IMR-90 (cell line): ENCODE results near the gene HBZ. TPM values are rescaled to one million over a fixed set of nuclear protein-coding genes. Genes with fewer than 3 reads are reported as not detected.

ENCODE experiments used
- ATAC-seq: fragments of 200-7000 bp; cut with Tn5 transposase; 2 replicates; pipeline ENCODE4 v1.9.1; 2020; ENCODE audit warnings: low read depth, mild to moderate bottlenecking, moderate library complexity
- BruUV-seq: library from RNA; stranded (reverse); fragments of 400-500 nt; replicated peaks from 2 replicates; lab custom pipeline; 2021; lab: Mats Ljungman, UMichigan
- CTCF ChIA-PET: fragments of 300-600 bp; formaldehyde crosslinking; extraction: SDS; loops from one replicate; lab custom pipeline; 2021; ENCODE audit warnings: antibody characterized with exemption; lab: Yijun Ruan, JAX
- POLR2A ChIA-PET: fragments of 300-600 bp; sonication (Branson Sonifier 250); formaldehyde crosslinking; loops from one replicate; lab custom pipeline; 2022; ENCODE audit warnings: antibody characterized with exemption; ENCODE audit not compliant: unreplicated experiment; lab: Charles Lee
- DNase-seq: peaks from one replicate; pipeline ENCODE4 v3.0.0; 2013
- H2AFZ ChIP-seq: replicated peaks from 2 replicates; pipeline ENCODE3; 2013; ENCODE audit warnings: low read length, mild to moderate bottlenecking; ENCODE audit not compliant: poor library complexity
- H2AK5ac ChIP-seq: 2 replicates; pipeline ENCODE4 v1.6.1; 2013; ENCODE audit warnings: low read depth, low read length, inconsistent platforms
- H2AK9ac ChIP-seq: replicated peaks from 2 replicates; pipeline ENCODE3; 2013; ENCODE audit warnings: mild to moderate bottlenecking, low read depth, low read length, moderate library complexity; ENCODE audit not compliant: poor library complexity
- H2BK120ac ChIP-seq: 2 replicates; pipeline ENCODE4 v1.6.1; 2013; ENCODE audit warnings: low read depth, low read length, inconsistent platforms
- H2BK15ac ChIP-seq: 3 replicates; pipeline ENCODE4 v1.6.1; 2013; ENCODE audit warnings: low read depth, low read length, inconsistent platforms
- H2BK20ac ChIP-seq: 2 replicates; pipeline ENCODE4 v1.6.1; 2013; ENCODE audit warnings: low read depth, mild to moderate bottlenecking, inconsistent platforms, low read length, moderate library complexity
- H2BK5ac ChIP-seq: 2 replicates; pipeline ENCODE4 v1.6.1; 2013; ENCODE audit warnings: mild to moderate bottlenecking, low read depth, low read length, inconsistent platforms; ENCODE audit not compliant: poor library complexity, severe bottlenecking
- H3K14ac ChIP-seq: replicated peaks from 2 replicates; pipeline ENCODE4 v1.6.1; 2013; ENCODE audit warnings: low read depth, low read length, inconsistent platforms
- H3K18ac ChIP-seq: 2 replicates; pipeline ENCODE4 v1.6.1; 2013; ENCODE audit warnings: low read depth, low read length, control low read depth
- H3K23ac ChIP-seq: 2 replicates; pipeline ENCODE4 v1.6.1; 2013; ENCODE audit warnings: low read depth, low read length, inconsistent platforms
- H3K27ac ChIP-seq: 2 replicates; pipeline ENCODE4 v1.5.1; 2013; ENCODE audit warnings: mild to moderate bottlenecking, control low read depth, low read length; ENCODE audit not compliant: insufficient read depth
- H3K27me3 ChIP-seq: 2 replicates; pipeline ENCODE4 v1.6.1; 2013; ENCODE audit warnings: low read length; ENCODE audit not compliant: control insufficient read depth, insufficient read depth
- H3K36me3 ChIP-seq: 2 replicates; pipeline ENCODE4 v1.6.1; 2013; ENCODE audit warnings: low read length, mixed read lengths; ENCODE audit not compliant: control insufficient read depth, insufficient read depth
- H3K4ac ChIP-seq: 2 replicates; pipeline ENCODE4 v1.6.1; 2013; ENCODE audit warnings: low read depth, low read length, inconsistent platforms
- H3K4me1 ChIP-seq: 2 replicates; pipeline ENCODE4 v1.6.1; 2013; ENCODE audit warnings: low read length, mixed read lengths; ENCODE audit not compliant: control insufficient read depth, insufficient read depth
- H3K4me2 ChIP-seq: 2 replicates; pipeline ENCODE4 v1.6.1; 2013; ENCODE audit warnings: low read depth, mild to moderate bottlenecking, control low read depth, low read length, moderate library complexity
- H3K4me3 ChIP-seq: 2 replicates; pipeline ENCODE4 v1.5.1; 2013; ENCODE audit warnings: low read depth, mild to moderate bottlenecking, control low read depth, low read length, moderate library complexity; ENCODE audit not compliant: insufficient read depth
- H3K56ac ChIP-seq: 2 replicates; pipeline ENCODE4 v1.6.1; 2013; ENCODE audit warnings: low read length, inconsistent platforms; ENCODE audit not compliant: insufficient read depth; ENCODE audit errors: extremely low read depth
- H3K79me1 ChIP-seq, 2 experiments: 2 replicates each; pipeline ENCODE4 v1.6.1; 2013; ENCODE audit warnings: low read length in 2 of 2, inconsistent platforms in 1 of 2, low read depth in 1 of 2
- H3K9ac ChIP-seq: 2 replicates; pipeline ENCODE4 v1.6.1; 2013; ENCODE audit warnings: low read depth, low read length, control low read depth
- H3K9me1 ChIP-seq: 2 replicates; pipeline ENCODE4 v1.6.1; 2013; ENCODE audit warnings: low read length, inconsistent platforms; ENCODE audit not compliant: insufficient read depth
- H3K9me3 ChIP-seq: 2 replicates; pipeline ENCODE4 v1.6.1; 2013; ENCODE audit warnings: low read length; ENCODE audit not compliant: control insufficient read depth, insufficient read depth
- H4K20me1 ChIP-seq: 2 replicates; pipeline ENCODE4 v1.6.1; 2013; ENCODE audit warnings: low read length, inconsistent platforms; ENCODE audit not compliant: insufficient read depth
- H4K5ac ChIP-seq: 2 replicates; pipeline ENCODE4 v1.6.1; 2013; ENCODE audit warnings: mild to moderate bottlenecking, low read depth, low read length, control low read depth
- H4K8ac ChIP-seq, 2 experiments: 2 replicates each; pipeline ENCODE4 v1.6.1; 2013; ENCODE audit warnings: low read depth in 2 of 2, low read length in 2 of 2, control low read depth in 1 of 2, inconsistent platforms in 1 of 2
- H4K91ac ChIP-seq: 2 replicates; pipeline ENCODE4 v1.6.1; 2013; ENCODE audit warnings: low read depth, low read length, inconsistent platforms; ENCODE audit not compliant: insufficient read depth
- BHLHE40 ChIP-seq: fragments of 150-350 bp; IDR thresholded peaks from 2 replicates; pipeline ENCODE4 v1.6.1; 2016; ENCODE audit warnings: mild to moderate bottlenecking, low read depth, low read length
- CEBPB ChIP-seq: IDR thresholded peaks from 2 replicates; pipeline ENCODE4 v1.6.1; 2012; ENCODE audit warnings: low read depth, low read length, improper control_type of control experiment
- CHD1 ChIP-seq: IDR thresholded peaks from 2 replicates; pipeline ENCODE4 v1.6.1; 2012; ENCODE audit warnings: low read depth, low read length, improper control_type of control experiment
- CTCF ChIP-seq: conservative IDR thresholded peaks from 2 replicates; pipeline ENCODE4 v1.5.1; 2012; ENCODE audit warnings: mild to moderate bottlenecking, low read depth, low read length, improper control_type of control experiment
- ELK1 ChIP-seq: fragments of 150-350 bp; IDR thresholded peaks from 2 replicates; pipeline ENCODE4 v1.6.1; 2016; ENCODE audit warnings: low read depth, mild to moderate bottlenecking, low read length, moderate library complexity, borderline replicate concordance
- FOS ChIP-seq: fragments of 150-350 bp; IDR thresholded peaks from 2 replicates; pipeline ENCODE4 v1.6.1; 2016; ENCODE audit warnings: low read depth, low read length
- MAFK ChIP-seq: IDR thresholded peaks from 2 replicates; pipeline ENCODE4 v1.6.1; 2012; ENCODE audit warnings: low read depth, low read length, improper control_type of control experiment
- MAZ ChIP-seq: IDR thresholded peaks from 2 replicates; pipeline ENCODE4 v1.6.1; 2012; ENCODE audit warnings: low read depth, mild to moderate bottlenecking, low read length, improper control_type of control experiment, moderate library complexity, borderline replicate concordance
- MXI1 ChIP-seq: IDR thresholded peaks from 2 replicates; pipeline ENCODE4 v1.6.1; 2012; ENCODE audit warnings: low read depth, mild to moderate bottlenecking, low read length, moderate library complexity, borderline replicate concordance
- NFE2L2 ChIP-seq: fragments of 150-350 bp; IDR thresholded peaks from 2 replicates; pipeline ENCODE4 v1.6.1; 2016; ENCODE audit warnings: low read depth, mild to moderate bottlenecking, low read length
- POLR2A ChIP-seq: IDR thresholded peaks from 2 replicates; pipeline ENCODE4 v1.6.1; 2012; ENCODE audit warnings: mild to moderate bottlenecking, low read depth, low read length
- RAD21 ChIP-seq: IDR thresholded peaks from 2 replicates; pipeline ENCODE4 v1.6.1; 2012; ENCODE audit warnings: low read length, improper control_type of control experiment
- RCOR1 ChIP-seq: IDR thresholded peaks from 2 replicates; pipeline ENCODE4 v1.6.1; 2012; ENCODE audit warnings: mild to moderate bottlenecking, low read length, improper control_type of control experiment; ENCODE audit not compliant: insufficient replicate concordance
- RFX5 ChIP-seq: IDR thresholded peaks from 2 replicates; pipeline ENCODE4 v1.8.0; 2012; ENCODE audit warnings: low read depth, mild to moderate bottlenecking, low read length, moderate library complexity
- SMC3 ChIP-seq: fragments of 150-350 bp; IDR thresholded peaks from 2 replicates; pipeline ENCODE4 v1.6.1; 2016; ENCODE audit warnings: low read depth, mild to moderate bottlenecking, antibody characterized with exemption, low read length, moderate library complexity
- USF2 ChIP-seq: fragments of 150-350 bp; IDR thresholded peaks from 2 replicates; pipeline ENCODE4 v1.6.1; 2017; ENCODE audit warnings: mild to moderate bottlenecking, antibody characterized with exemption, low read length, low read depth
- WGBS, 2 experiments: methylation state at CpG; one replicate each; pipeline versions ENCODE4 v1.1.5 to v1.1.7; 2013; ENCODE audit warnings: missing lambda C conversion rate in 2 of 2; ENCODE audit not compliant: insufficient read length in 1 of 2; ENCODE audit errors: extremely low coverage in 2 of 2; 5-methylcytosine and 5-hydroxymethylcytosine counted together
- dilution Hi-C: fragments of 300-500 bp; cut with HindIII; formaldehyde crosslinking; loops from one replicate; pipeline ENCODE4 v1.14.3; 2018; ENCODE audit warnings: low sequenced_read_pairs; ENCODE audit not compliant: unreplicated experiment
- in situ Hi-C: fragments of 300-500 bp; cut with MboI; formaldehyde crosslinking; loops from 3 replicates; pipeline ENCODE4 v1.14.3; 2019; ENCODE audit warnings: low sequenced_read_pairs, inconsistent platforms, mixed read lengths
- intact Hi-C: fragments of 100-400 bp; cut with micrococcal nuclease; formaldehyde crosslinking; loops from 2 replicates; pipeline ENCODE4 v1.10.0; 2022
- polyA plus RNA-seq, 3 experiments: library from polyadenylated mRNA; depleted of rRNA; stranded (reverse); fragments of >200 nt; gene quantifications; 2 replicates each; pipeline ENCODE4 v1.2.3, GENCODE V29; 2012; ENCODE audit warnings: low replicate concordance in 1 of 3
- total RNA-seq: library from RNA; depleted of rRNA; stranded (reverse); fragments of >200 nt; gene quantifications from 2 replicates; pipeline ENCODE4 v1.2.3, GENCODE V29; 2012

The HBZ gene
- total and polyA plus RNA-seq, 2 of the 4 experiments (the other 2 are of a cell fraction), result not detected

GRCh38 chr16:194516-194915 is 42.1 kb downstream of the HBZ start:
- H3K4me2 ChIP-seq, result no peak overlapping the region
- dilution Hi-C loops (no loop called here), intact Hi-C loops (no loop called here), in situ Hi-C loops (no loop called here)
- no peak overlapping the region for H3K4ac ChIP-seq
- peaks cover 23 to 51% of the 10 kb centered on the region in 2 experiments for H3K79me1 ChIP-seq
- no peak overlapping the region for H2BK5ac ChIP-seq
- H2BK15ac ChIP-seq, result no peak overlapping the region
- H3K36me3 ChIP-seq, result peaks cover 64% of the 10 kb centered on the region
- no CpG with 5 or more reads among the region's 6 CpGs for WGBS, 2 experiments
- ATAC-seq (no peak), DNase-seq (peak; percentile 29)
- ChIA-PET CTCF (interaction anchor here (1.0 kb wide), 2 partner anchors 13 to 88 kb away, joined by 3 read pairs; no protein-coding TSS in a partner anchor), POLR2A (no interaction called here)
- no peaks in the 10 kb centered on the region for H3K27me3 ChIP-seq
- no peaks in the 10 kb centered on the region for H3K9me3 ChIP-seq
- no peak overlapping the region for H3K56ac ChIP-seq
- H3K18ac ChIP-seq, result no peak overlapping the region
- no peak overlapping the region for H3K4me3 ChIP-seq
- no peak overlapping the region for H3K14ac ChIP-seq
- H3K9ac ChIP-seq, result no peak overlapping the region
- peaks cover 4% of the 10 kb centered on the region for H3K9me1 ChIP-seq
- H3K23ac ChIP-seq, result no peak overlapping the region
- no TSS peak for BruUV-seq
- H4K8ac ChIP-seq, result no peak overlapping the region
- H4K91ac ChIP-seq, result no peak overlapping the region
- H3K27ac ChIP-seq, result no peak overlapping the region
- H4K20me1 ChIP-seq, result peaks cover 20% of the 10 kb centered on the region
- H2AFZ ChIP-seq, result peak overlapping the region; percentile 13
- no peak overlapping the region for H4K5ac ChIP-seq
- H2BK120ac ChIP-seq, result no peak overlapping the region
- TF ChIP-seq MXI1 (no peak), CEBPB (no peak), RFX5 (no peak), NFE2L2 (no peak), FOS (no peak), MAFK (no peak), SMC3 (no peak), RAD21 (no peak), USF2 (no peak), POLR2A (no peak), BHLHE40 (no peak), MAZ (no peak), RCOR1 (no peak), CTCF (no peak), ELK1 (no peak), CHD1 (no peak)
- H3K4me1 ChIP-seq, result no peaks in the 10 kb centered on the region
- no peak overlapping the region for H2BK20ac ChIP-seq
- no peak overlapping the region for H2AK5ac ChIP-seq
- no peak overlapping the region for H2AK9ac ChIP-seq
